Central memory CD4-positive, alpha-beta T cell (primary cell): Measurements from ENCODE around the gene DHFR.
"Not testable (repeated sequence)": the region's sequence is repeated elsewhere in the genome, so short reads cannot be mapped to it uniquely, and the experiment has no call there.

Experiments
- DNase-seq: peaks from one replicate; pipeline ENCODE4 v3.0.0; 2022
- total RNA-seq, 3 experiments: gene quantifications; one replicate each; lab custom pipeline; 2026; lab: John Stamatoyannopoulos, UW

DHFR gene
- 11.0 to 16.1 (median 13.4) reads per million in 3 experiments for total RNA-seq

- DNase-seq, result peak; percentile 88
Measured at GRCh38 chr5:80654391-80655230, at the start of gene DHFR, which contains the start of gene MSH3. Gene DHFR, minus strand, starts transcription at chr5:80654983. Its CDS starts 494 bp downstream, at chr5:80654489. Gene MSH3, plus strand, starts transcription at chr5:80654652. Its CDS starts 76 bp downstream, at chr5:80654728.

GRCh38 chr5:80704221-80704620, 49.4 kb upstream of the DHFR start:
- no peak for DNase-seq

- DNase-seq, result no peak
Measured at GRCh38 chr5:80703747-80704146, 49.0 kb upstream of the DHFR start.

GRCh38 chr5:80703291-80703690, 48.5 kb upstream of the DHFR start:
- no peak for DNase-seq

GRCh38 chr5:80701597-80701996, 46.8 kb upstream of the DHFR start:
- DNase-seq, result no peak

GRCh38 chr5:80698369-80698768, 43.6 kb upstream of the DHFR start:
- no peak for DNase-seq

- no peak for DNase-seq
Measured at GRCh38 chr5:80697100-80697499, 42.3 kb upstream of the DHFR start.

- no peak for DNase-seq
Measured at GRCh38 chr5:80696450-80696849, 41.7 kb upstream of the DHFR start.

GRCh38 chr5:80695666-80696065, 40.9 kb upstream of the DHFR start:
- DNase-seq, result no peak

- no peak for DNase-seq
Measured at GRCh38 chr5:80689627-80690026, 34.8 kb upstream of the DHFR start.

GRCh38 chr5:80688648-80689420, 34.1 kb upstream of the DHFR start:
- no peak for DNase-seq

- peak; percentile 18 for DNase-seq
Measured at GRCh38 chr5:80686757-80687156, 32.0 kb upstream of the DHFR start.

- no peak for DNase-seq
Measured at GRCh38 chr5:80676706-80677105, 21.9 kb upstream of the DHFR start.

- peak; percentile 37 for DNase-seq
Measured at GRCh38 chr5:80672140-80672736, 17.5 kb upstream of the DHFR start.

GRCh38 chr5:80668016-80668969, 13.5 kb upstream of the DHFR start:
- no peak for DNase-seq

- DNase-seq, result no peak
Measured at GRCh38 chr5:80667384-80667783, 12.6 kb upstream of the DHFR start.

- no peak for DNase-seq
Measured at GRCh38 chr5:80665057-80665456, 10.3 kb upstream of the DHFR start.

GRCh38 chr5:80662108-80662507, 7.3 kb upstream of the DHFR start:
- DNase-seq, result no peak

- not testable (repeated sequence) for DNase-seq
Measured at GRCh38 chr5:80660661-80661060, 5.9 kb upstream of the DHFR start.

- no peak for DNase-seq
Measured at GRCh38 chr5:80659106-80659505, 4.3 kb upstream of the DHFR start.

GRCh38 chr5:80656425-80656824, 1.6 kb upstream of the DHFR start:
- no peak for DNase-seq

- DNase-seq, result no peak
Measured at GRCh38 chr5:80655231-80655774, 520 bp upstream of the DHFR start.
